ENCODE measurements around the gene MMP21. TPM values are rescaled to one million over a fixed set of nuclear protein-coding genes. Genes with fewer than 3 reads are reported as not detected.

The MMP21 gene
- total RNA-seq, 2 donors from 2014 or later: 0.34 to 0.38 TPM

GRCh38 chr10:125769175-125769574 is 6.4 kb downstream of the MMP21 start:
- ATAC-seq (no peak), DNase-seq (no peak)

DNA sequence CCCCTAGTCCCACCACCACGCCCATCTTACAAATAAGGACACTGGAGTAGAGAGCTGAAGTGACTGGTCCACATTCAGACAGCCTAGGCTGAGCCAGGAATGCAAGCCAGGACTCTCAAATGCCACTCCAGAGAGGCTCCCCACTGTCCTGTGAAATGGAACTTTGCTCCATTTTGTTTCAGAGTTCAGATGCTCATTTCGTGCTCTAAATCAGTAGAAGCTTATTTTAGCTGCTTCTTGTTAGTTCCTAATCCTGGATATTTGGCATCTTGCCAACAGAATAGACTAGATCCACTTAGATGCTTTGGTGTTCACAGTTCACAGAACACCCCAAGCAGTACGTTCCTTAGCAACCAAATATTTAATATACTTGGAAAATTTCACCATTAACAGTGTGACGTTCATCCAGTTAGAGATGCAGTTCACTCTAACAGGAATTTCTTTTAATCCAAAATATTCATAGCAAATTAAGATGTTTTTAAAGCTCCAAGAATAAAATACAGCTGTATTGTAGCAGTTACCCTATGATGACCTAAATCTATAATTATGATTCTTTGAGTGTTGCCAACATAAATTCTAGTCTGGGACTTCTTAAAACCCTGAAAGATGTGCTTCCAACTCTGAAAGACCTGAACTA is 7.3 kb downstream of the MMP21 start:
- DNase-seq (no peak), ATAC-seq (peak; percentile 73 to 81)
- intact Hi-C loops (cut with DNase I): no loop called here

More at GRCh38 chr10:125769175-125769574, 6.4 kb downstream of the MMP21 start:
- intact Hi-C loops (cut with DNase I): no loop called here

GRCh38 chr10:125766511-125766910 is 9.1 kb downstream of the MMP21 start:
- intact Hi-C loops (cut with DNase I): no loop called here
- DNase-seq (no peak), ATAC-seq (no peak)

- no peak for ATAC-seq
- no peak for DNase-seq
- intact Hi-C loops (cut with DNase I): no loop called here
These were observed 9.8 kb downstream of the MMP21 start for GRCh38 chr10:125765835-125766234.

DNA sequence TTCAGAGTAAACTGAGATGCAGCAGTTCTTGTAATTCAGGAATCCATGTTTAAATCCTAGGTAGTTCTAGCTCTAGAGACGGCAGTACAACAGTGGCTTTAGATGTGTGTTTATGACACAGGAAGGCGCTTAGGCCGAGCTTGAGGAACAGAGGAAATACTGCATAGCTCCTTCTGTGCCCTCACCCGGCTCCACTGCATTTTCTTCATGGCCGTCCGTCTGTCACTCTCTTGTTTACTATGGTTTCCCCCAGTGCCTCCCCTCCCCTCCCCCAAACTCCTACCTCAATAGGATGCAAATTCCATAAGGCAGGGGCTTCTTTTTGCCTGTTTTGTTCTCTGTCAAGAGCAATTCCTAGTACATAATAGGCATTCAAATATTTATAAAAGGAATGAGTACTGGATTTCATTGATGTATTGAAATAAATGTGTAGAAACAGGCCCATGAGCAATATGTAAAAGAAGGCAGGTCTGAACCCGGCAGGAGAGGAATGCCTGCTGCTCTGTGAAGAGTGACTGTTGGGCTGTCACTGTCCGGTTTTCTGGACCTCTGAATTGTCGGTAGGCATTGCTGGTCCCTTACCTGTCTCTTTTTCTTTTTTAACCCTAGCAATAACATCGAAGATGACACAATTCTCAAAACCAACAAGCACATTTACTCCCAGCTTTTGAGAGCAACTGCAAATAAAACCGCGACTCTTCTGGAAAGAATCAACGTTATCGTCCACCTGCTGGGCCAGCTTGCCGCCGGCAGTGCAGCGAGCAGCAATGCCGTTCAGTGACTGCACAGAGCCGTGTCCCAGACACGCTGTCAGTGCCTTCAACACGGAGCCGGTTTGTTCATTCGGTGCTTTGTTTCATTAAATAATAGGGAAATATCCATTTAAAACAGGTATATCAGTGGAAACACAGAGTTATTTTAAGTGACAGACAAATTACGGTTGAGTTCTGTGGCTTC is 12.7 kb downstream of the MMP21 start:
- ATAC-seq (no peak), DNase-seq (no peak)
- intact Hi-C loops (cut with DNase I): no loop called here

DNA sequence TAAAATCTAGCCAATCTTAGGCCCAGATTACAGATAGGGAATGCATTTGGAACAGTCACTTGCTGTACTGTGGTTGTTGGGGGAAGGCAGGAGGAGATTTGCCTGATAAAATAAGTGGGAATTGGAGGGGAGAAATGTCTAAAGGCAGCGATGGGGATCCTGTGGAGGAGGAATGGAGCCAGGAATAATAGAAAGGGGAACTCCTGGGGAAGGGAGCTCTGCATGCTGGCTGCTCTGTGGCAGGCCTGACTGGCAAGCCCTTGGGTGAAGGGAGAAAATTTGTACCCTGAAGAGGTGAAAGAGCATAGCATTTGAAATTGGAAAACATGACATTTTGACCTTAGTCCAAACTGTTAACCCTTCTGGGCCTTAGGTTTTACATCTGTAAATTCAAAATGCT is 13.7 kb downstream of the MMP21 start:
- intact Hi-C loops (cut with DNase I): no loop called here
- DNase-seq (no peak), ATAC-seq (no peak)

- no peak for DNase-seq
- no peak for ATAC-seq
- intact Hi-C loops (cut with DNase I): no loop called here
These were observed 17.9 kb downstream of the MMP21 start for GRCh38 chr10:125757742-125758141.

DNA sequence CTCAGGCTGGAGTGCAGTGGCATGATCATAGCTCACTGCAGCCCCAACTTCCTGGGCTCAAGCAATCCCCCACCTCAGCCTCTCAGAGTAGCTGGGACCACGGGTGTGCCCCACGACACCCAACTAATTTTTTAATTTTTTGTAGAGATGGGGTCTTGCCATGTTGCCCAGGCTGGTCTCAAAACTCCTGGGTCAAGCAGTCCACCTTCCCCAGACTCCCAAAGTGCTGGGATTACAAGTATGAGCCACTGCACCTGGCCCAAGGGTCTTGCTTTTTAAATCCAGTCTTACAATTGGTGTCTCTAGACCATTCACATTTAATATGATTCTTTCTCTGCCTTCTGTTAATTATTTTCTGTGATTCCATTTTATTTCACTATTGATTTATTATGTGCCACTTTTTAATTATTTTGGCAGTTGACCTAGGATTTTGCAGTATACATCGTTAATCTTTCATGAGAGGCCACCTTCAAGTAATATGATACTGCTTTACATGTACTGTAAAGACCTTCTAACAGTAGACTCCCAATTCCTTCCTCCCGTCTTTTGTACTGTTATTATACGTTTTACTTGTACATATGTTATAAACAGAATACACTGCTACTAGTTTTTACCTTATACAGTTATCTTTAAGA is 18.7 kb downstream of the MMP21 start:
- no peak for ATAC-seq

DNA sequence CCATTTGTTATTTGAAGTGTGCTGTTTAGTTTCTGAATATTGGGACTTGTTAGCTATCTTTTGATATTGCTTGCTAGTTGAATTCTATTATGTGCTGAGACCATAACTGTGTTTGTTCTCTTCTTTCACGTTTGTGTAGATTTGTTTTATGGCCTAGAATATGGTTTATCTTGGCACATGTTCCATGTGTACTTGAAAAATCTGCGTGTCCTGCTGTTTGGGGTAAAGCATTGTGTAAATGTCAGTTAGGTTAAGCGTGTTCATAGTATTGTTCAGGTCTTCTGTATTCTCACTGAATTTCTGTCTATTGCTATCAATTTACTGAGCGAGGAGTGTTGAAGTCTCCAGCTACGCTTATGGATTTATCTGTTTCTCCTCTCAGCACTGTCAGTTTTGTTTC is 19.4 kb downstream of the MMP21 start:
- ATAC-seq (no peak), DNase-seq (no peak)
- intact Hi-C loops (cut with DNase I): no loop called here

More for the DNA sequence above, 18.7 kb downstream of the MMP21 start:
- no peak for DNase-seq
- intact Hi-C loops (cut with DNase I): no loop called here

GRCh38 chr10:125747417-125747816 is 28.2 kb downstream of the MMP21 start:
- intact Hi-C loops (cut with DNase I): no loop called here
- no peak for ATAC-seq
- DNase-seq: no peak

DNA sequence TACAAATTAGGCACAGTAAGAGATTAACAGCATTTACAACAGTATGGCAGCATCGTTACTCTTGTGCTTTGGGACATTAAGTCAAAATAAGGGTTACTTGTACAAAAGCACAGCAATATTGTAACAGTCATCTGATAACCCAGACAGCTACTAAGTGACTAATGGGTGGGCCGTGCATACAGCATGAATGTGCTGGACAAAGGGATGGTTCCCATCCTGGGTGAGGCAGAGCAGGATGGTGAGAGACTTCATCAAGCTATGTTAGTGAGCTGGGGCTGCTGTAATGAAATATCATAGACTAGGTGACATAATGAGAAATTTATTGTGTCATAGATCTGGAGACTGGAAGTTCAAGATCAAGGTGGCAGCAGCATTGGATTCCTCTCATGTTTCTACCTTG is 30.7 kb downstream of the MMP21 start:
- ATAC-seq (no peak), DNase-seq (no peak)
- intact Hi-C loops (cut with DNase I): no loop called here

DNA sequence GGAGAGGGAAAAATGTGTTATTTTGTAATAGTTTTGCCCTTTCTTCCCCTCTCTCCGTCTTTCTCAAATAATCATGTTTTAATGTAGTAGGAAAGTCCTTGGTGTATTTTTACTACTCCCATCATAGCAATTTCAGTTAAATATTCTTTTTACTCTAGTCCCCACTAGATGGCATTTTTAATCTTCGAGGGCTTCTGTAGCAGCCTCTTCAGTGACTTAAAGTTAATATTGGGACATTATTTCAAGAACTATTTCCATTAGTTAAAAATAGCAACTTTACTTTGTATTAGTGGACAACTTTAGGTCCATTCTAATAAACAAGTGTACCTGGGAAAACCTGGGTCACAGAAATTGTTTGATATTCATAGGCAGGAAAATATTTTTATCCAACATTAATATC is 33.2 kb downstream of the MMP21 start:
- intact Hi-C loops (cut with DNase I): no loop called here
- DNase-seq: no peak
- no peak for ATAC-seq

GRCh38 chr10:125739994-125740679 is 35.5 kb downstream of the MMP21 start:
- DNase-seq: no peak
- ATAC-seq: no peak
- intact Hi-C loops (cut with DNase I): no loop called here

DNA sequence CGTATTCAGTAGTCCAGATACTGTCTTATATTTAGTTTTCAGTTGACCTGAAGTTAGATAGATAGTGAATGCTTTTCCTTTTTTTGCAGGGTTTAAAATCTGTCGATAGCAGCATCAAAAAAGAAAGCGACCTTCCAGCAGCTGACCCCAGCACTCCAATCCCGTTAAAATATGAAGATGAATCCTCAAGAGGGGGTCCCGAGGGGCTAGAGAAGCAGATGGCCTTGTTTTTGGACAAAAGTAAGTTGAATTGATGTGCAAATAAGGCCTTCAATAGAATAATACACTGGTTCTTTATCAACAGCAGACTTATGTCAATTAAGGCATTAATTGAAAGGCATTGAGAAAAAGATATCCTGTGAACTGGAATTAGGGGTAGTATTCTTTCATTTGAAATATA is 37.4 kb downstream of the MMP21 start:
- DNase-seq (no peak), ATAC-seq (no peak)
- intact Hi-C loops (cut with DNase I): no loop called here

DNA sequence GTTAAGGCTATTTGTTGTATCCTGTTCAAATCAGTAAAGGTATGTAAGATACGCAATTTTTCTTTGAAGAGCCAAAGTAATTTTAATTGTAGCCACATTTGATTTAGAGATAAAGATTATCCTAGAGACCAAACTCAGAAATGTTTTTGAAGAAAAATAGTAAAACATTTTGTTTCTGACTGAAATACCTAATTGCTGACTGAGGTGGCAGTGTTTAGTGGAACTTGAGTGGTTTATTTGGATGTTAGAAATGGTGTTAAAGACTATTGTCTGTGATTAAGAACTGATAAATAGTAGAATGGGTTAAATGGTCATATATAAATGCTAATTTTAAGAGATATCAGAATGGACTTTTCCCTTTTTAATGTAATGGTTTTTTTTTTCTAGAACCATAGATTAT is 40.8 kb downstream of the MMP21 start:
- intact Hi-C loops (cut with DNase I): no loop called here
- DNase-seq: no peak
- no peak for ATAC-seq

DNA sequence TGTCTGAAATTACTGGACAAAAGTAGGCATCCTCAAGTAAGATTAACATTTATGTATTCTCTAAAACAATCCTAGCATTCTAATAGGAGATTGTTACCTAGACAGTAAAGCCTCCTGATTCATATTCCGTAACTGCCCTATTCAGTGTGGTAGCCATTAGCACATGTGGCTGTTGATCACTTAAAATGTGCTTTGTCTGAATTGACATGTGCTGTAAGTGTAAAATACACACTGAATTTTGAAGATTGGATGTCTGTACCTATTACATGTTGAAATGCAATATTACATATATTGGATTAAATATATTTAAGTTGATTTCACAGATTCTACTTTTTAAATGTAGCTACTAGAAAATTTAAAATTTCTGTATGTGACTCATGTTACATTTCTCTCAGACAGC is 41.5 kb downstream of the MMP21 start:
- DNase-seq: no peak
- intact Hi-C loops (cut with DNase I): no loop called here
- ATAC-seq: no peak

- DNase-seq (no peak), ATAC-seq (no peak)
- intact Hi-C loops (cut with DNase I): no loop called here
These were observed 48.2 kb downstream of the MMP21 start for GRCh38 chr10:125727436-125727835.

DNA sequence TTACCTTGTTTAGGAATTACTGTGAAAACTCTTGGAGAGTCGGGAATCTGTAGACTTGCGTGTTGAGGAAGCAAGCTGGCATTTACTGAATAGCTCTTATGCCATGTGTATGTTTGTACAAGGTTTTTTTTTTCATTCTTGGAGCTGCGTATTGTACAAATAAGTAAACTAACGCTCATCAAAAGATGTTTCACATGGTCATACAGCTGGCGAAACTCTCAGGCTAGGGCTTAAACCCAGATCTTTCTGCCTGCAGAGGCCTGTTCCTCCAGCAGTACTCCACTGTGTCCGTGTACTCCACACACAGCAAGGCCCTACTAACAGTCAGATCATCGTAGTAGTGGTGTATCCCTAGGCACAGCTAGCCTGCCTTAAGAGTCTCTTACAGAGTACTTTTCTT is 48.7 kb downstream of the MMP21 start:
- ATAC-seq (no peak), DNase-seq (no peak)
- intact Hi-C loops (cut with DNase I): no loop called here

DNA sequence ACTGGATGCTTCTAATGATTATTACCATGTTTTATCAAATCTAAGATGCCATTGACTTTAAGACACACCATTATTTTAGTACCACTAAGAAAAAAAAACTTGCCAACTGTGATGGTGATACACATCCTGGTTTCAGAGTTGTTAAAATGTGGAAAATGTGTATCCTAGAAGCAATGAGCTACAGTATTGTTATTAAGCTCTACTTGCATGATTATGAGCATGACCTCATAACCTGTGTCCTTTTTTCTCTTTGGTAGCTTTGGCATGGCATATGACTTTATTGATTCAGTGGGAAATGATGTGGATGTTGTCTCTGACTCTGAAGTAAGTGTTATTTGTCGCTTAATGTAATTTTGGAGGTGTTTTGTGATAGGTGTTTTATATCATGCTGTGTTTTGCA is 52.8 kb downstream of the MMP21 start:
- intact Hi-C loops (cut with DNase I): no loop called here
- ATAC-seq: no peak

GRCh38 chr10:125721035-125721434 is 54.6 kb downstream of the MMP21 start:
- intact Hi-C loops (cut with DNase I): no loop called here
- no peak for DNase-seq

More for the DNA sequence above, 52.8 kb downstream of the MMP21 start:
- DNase-seq: no peak

More at GRCh38 chr10:125721035-125721434, 54.6 kb downstream of the MMP21 start:
- ATAC-seq: no peak

Data from left cardiac atrium (tissue), 4 donors.